ENCODE measurements around the gene RPA3.

- TF ChIP-seq, protein P1, sequence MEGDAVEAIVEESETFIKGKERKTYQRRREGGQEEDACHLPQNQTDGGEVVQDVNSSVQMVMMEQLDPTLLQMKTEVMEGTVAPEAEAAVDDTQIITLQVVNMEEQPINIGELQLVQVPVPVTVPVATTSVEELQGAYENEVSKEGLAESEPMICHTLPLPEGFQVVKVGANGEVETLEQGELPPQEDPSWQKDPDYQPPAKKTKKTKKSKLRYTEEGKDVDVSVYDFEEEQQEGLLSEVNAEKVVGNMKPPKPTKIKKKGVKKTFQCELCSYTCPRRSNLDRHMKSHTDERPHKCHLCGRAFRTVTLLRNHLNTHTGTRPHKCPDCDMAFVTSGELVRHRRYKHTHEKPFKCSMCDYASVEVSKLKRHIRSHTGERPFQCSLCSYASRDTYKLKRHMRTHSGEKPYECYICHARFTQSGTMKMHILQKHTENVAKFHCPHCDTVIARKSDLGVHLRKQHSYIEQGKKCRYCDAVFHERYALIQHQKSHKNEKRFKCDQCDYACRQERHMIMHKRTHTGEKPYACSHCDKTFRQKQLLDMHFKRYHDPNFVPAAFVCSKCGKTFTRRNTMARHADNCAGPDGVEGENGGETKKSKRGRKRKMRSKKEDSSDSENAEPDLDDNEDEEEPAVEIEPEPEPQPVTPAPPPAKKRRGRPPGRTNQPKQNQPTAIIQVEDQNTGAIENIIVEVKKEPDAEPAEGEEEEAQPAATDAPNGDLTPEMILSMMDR (optimal IDR thresholded peaks at IDR 0.05 in 1 of 3, IDR thresholded peaks at IDR 0.05 in 1 of 3, conservative IDR thresholded peaks at IDR 0.05 in 1 of 3; ENCODE audit: extremely low read depth in 1 of 3, insufficient read depth in 2 of 3, low read length in 3 of 3), result no peak
- no peak for TF ChIP-seq EZH2 (IDR thresholded peaks at IDR 0.05; ENCODE audit: low read length)
These were observed 33.1 kb upstream of the RPA3 start for GRCh38 chr7:7751243-7752092.
